Measurements from ENCODE around the gene URM1. TPM values are rescaled to one million over a fixed set of nuclear protein-coding genes. Genes with fewer than 3 reads are reported as not detected.

Gene URM1
- total RNA-seq, 1 donor = 35.1 TPM

GRCh38 chr9:128416014-128416413 is 44.8 kb downstream of the URM1 start:
- H3K4me2 ChIP-seq (ENCODE audit: insufficient read depth, low read length) = no peak overlapping the region
- no peak overlapping the region for H2AFZ ChIP-seq (ENCODE audit: low read length)
- H4K20me1 ChIP-seq (ENCODE audit: insufficient read depth, low read length) = no peaks in the 10 kb centered on the region

GRCh38 chr9:128416432-128417019 is 45.4 kb downstream of the URM1 start:
- peaks cover 8% of the 10 kb centered on the region for H3K79me2 ChIP-seq (ENCODE audit: insufficient read depth, low read length)
- H3K9me3 ChIP-seq (ENCODE audit: low read depth, low read length) = no peaks in the 10 kb centered on the region
- no peak for TF ChIP-seq CTCF (IDR thresholded peaks at IDR 0.05; ENCODE audit: extremely low read depth, low read depth, low read length)
- no peak overlapping the region for H2AFZ ChIP-seq (ENCODE audit: low read length)
- H3K27ac ChIP-seq (ENCODE audit: low read depth, low read length) = no peak overlapping the region
- H3K4me3 ChIP-seq (ENCODE audit: insufficient read depth, low read length) = no peak overlapping the region
- H4K20me1 ChIP-seq (ENCODE audit: insufficient read depth, low read length) = no peaks in the 10 kb centered on the region
- no peak overlapping the region for H3K4me2 ChIP-seq (ENCODE audit: insufficient read depth, low read length)
- H3K27me3 ChIP-seq (ENCODE audit: insufficient read depth, low read length) = peaks cover 34% of the 10 kb centered on the region
- H3K4me1 ChIP-seq (ENCODE audit: insufficient read depth, low read length) = peaks cover 15% of the 10 kb centered on the region
- H3K36me3 ChIP-seq (ENCODE audit: insufficient read depth, low read length) = no peaks in the 10 kb centered on the region
- peak; percentile 44 for DNase-seq (ENCODE audit: insufficient read length, low spot score, missing footprints)

More at GRCh38 chr9:128416014-128416413, 44.8 kb downstream of the URM1 start:
- DNase-seq (ENCODE audit: insufficient read length, low spot score, missing footprints) = peak; percentile 32
- no peaks in the 10 kb centered on the region for H3K36me3 ChIP-seq (ENCODE audit: insufficient read depth, low read length)
- H3K9me3 ChIP-seq (ENCODE audit: low read depth, low read length) = no peaks in the 10 kb centered on the region
- H3K79me2 ChIP-seq (ENCODE audit: insufficient read depth, low read length) = peaks cover 3% of the 10 kb centered on the region
- H3K27me3 ChIP-seq (ENCODE audit: insufficient read depth, low read length) = peaks cover 34% of the 10 kb centered on the region
- peaks cover 12% of the 10 kb centered on the region for H3K4me1 ChIP-seq (ENCODE audit: insufficient read depth, low read length)
- no peak overlapping the region for H3K27ac ChIP-seq (ENCODE audit: low read depth, low read length)
- H3K4me3 ChIP-seq (ENCODE audit: insufficient read depth, low read length) = no peak overlapping the region
- TF ChIP-seq CTCF (IDR thresholded peaks at IDR 0.05; ENCODE audit: extremely low read depth, low read depth, low read length) = no peak

- H3K4me2 ChIP-seq (ENCODE audit: insufficient read depth, low read length) = peak overlapping the region; percentile 96
- H3K4me1 ChIP-seq (ENCODE audit: insufficient read depth, low read length) = peaks cover 25% of the 10 kb centered on the region
- no peaks in the 10 kb centered on the region for H3K9me3 ChIP-seq (ENCODE audit: low read depth, low read length)
- no peak overlapping the region for H3K27ac ChIP-seq (ENCODE audit: low read depth, low read length)
- H3K79me2 ChIP-seq (ENCODE audit: insufficient read depth, low read length) = peaks cover 20% of the 10 kb centered on the region
- H3K27me3 ChIP-seq (ENCODE audit: insufficient read depth, low read length) = peaks cover 28% of the 10 kb centered on the region
- DNase-seq (ENCODE audit: insufficient read length, low spot score, missing footprints) = peak; percentile 77
- peaks cover 21% of the 10 kb centered on the region for H3K36me3 ChIP-seq (ENCODE audit: insufficient read depth, low read length)
- peak overlapping the region; percentile 31 for H3K4me3 ChIP-seq (ENCODE audit: insufficient read depth, low read length)
- peak overlapping the region; percentile 34 for H2AFZ ChIP-seq (ENCODE audit: low read length)
- TF ChIP-seq CTCF (IDR thresholded peaks at IDR 0.05; ENCODE audit: extremely low read depth, low read depth, low read length) = no peak
- peaks cover 2% of the 10 kb centered on the region for H4K20me1 ChIP-seq (ENCODE audit: insufficient read depth, low read length)
Observed at GRCh38 chr9:128419061-128419925, 48.1 kb downstream of the URM1 start.

- no peak overlapping the region for H3K27ac ChIP-seq (ENCODE audit: low read depth, low read length)
- no peaks in the 10 kb centered on the region for H3K9me3 ChIP-seq (ENCODE audit: low read depth, low read length)
- DNase-seq (ENCODE audit: insufficient read length, low spot score, missing footprints) = peak; percentile 98
Observed at GRCh38 chr9:128420060-128420650, 49.0 kb downstream of the URM1 start.

More at GRCh38 chr9:128420060-128420650, 49.0 kb downstream of the URM1 start:
- peak overlapping the region; percentile 97 for H3K4me3 ChIP-seq (ENCODE audit: insufficient read depth, low read length)
- peaks cover 25% of the 10 kb centered on the region for H3K36me3 ChIP-seq (ENCODE audit: insufficient read depth, low read length)
- peaks cover 20% of the 10 kb centered on the region for H3K27me3 ChIP-seq (ENCODE audit: insufficient read depth, low read length)
- peak overlapping the region; percentile 92 for H2AFZ ChIP-seq (ENCODE audit: low read length)
- H3K4me1 ChIP-seq (ENCODE audit: insufficient read depth, low read length) = peaks cover 25% of the 10 kb centered on the region
- H3K4me2 ChIP-seq (ENCODE audit: insufficient read depth, low read length) = peak overlapping the region; percentile 96
- H4K20me1 ChIP-seq (ENCODE audit: insufficient read depth, low read length) = peaks cover 2% of the 10 kb centered on the region
- peaks cover 20% of the 10 kb centered on the region for H3K79me2 ChIP-seq (ENCODE audit: insufficient read depth, low read length)
- peak; percentile 64 for TF ChIP-seq CTCF (IDR thresholded peaks at IDR 0.05; ENCODE audit: extremely low read depth, low read depth, low read length)

Data from osteoblast (primary cell).